Fibroblast of upper back skin (primary cell): ENCODE data around the gene CENPV.

ENCODE experiments used
- DNase-seq: peaks from one replicate; pipeline ENCODE4 v3.0.0-alpha.2; 2013

CENPV gene

GRCh38 chr17:16358394-16358793 lies 5.1 kb upstream of the CENPV start:
- no peak for DNase-seq

GRCh38 chr17:16354585-16354984 lies 1.3 kb upstream of the CENPV start:
- no peak for DNase-seq

- peak; percentile 23 for DNase-seq
Observed at GRCh38 chr17:16352667-16353316, 477 bp downstream of the CENPV start.

GRCh38 chr17:16352303-16352666 lies 984 bp downstream of the CENPV start:
- DNase-seq = peak; percentile 44

GRCh38 chr17:16351831-16352230 lies 1.4 kb downstream of the CENPV start:
- peak; percentile 78 for DNase-seq

GRCh38 chr17:16349431-16349830 lies 3.8 kb downstream of the CENPV start:
- no peak for DNase-seq

GRCh38 chr17:16348586-16348985 lies 4.7 kb downstream of the CENPV start:
- DNase-seq = no peak

- DNase-seq = no peak
Observed at GRCh38 chr17:16346721-16347271, 6.5 kb downstream of the CENPV start.

GRCh38 chr17:16345565-16345964 lies 7.7 kb downstream of the CENPV start:
- no peak for DNase-seq

GRCh38 chr17:16343569-16343968 lies 9.7 kb downstream of the CENPV start:
- DNase-seq = no peak

GRCh38 chr17:16342979-16343378 lies 10.3 kb downstream of the CENPV start:
- DNase-seq = no peak

- no peak for DNase-seq
Observed at GRCh38 chr17:16339959-16340358, 13.3 kb downstream of the CENPV start.

GRCh38 chr17:16339402-16339801 lies 13.9 kb downstream of the CENPV start:
- DNase-seq = no peak

- DNase-seq = no peak
Observed at GRCh38 chr17:16338391-16338790, 14.9 kb downstream of the CENPV start.

- peak; percentile 36 for DNase-seq
Observed at GRCh38 chr17:16329519-16330271, 23.6 kb downstream of the CENPV start.

GRCh38 chr17:16328997-16329396 lies 24.3 kb downstream of the CENPV start:
- no peak for DNase-seq

GRCh38 chr17:16327018-16327417 lies 26.3 kb downstream of the CENPV start:
- no peak for DNase-seq

GRCh38 chr17:16325964-16326363 lies 27.3 kb downstream of the CENPV start:
- DNase-seq = no peak

- DNase-seq = peak; percentile 79
Observed at GRCh38 chr17:16322636-16323035, 30.6 kb downstream of the CENPV start.

GRCh38 chr17:16319969-16320368 lies 33.3 kb downstream of the CENPV start:
- DNase-seq = no peak

- no peak for DNase-seq
Observed at GRCh38 chr17:16314859-16315258, 38.4 kb downstream of the CENPV start.

GRCh38 chr17:16314189-16314588 lies 39.1 kb downstream of the CENPV start:
- DNase-seq = no peak

- DNase-seq = no peak
Observed at GRCh38 chr17:16313139-16314090, 39.9 kb downstream of the CENPV start.
